Measurements from ENCODE around the gene TRERF1. TPM values are rescaled to one million over a fixed set of nuclear protein-coding genes. Genes with fewer than 3 reads are reported as not detected.

Gene TRERF1
- total and polyA plus RNA-seq, 2 of the 8 experiments (the other 6 are each of a cell fraction or from before 2014, with no cell fraction given), result 10.8 to 21.5 TPM

DNA sequence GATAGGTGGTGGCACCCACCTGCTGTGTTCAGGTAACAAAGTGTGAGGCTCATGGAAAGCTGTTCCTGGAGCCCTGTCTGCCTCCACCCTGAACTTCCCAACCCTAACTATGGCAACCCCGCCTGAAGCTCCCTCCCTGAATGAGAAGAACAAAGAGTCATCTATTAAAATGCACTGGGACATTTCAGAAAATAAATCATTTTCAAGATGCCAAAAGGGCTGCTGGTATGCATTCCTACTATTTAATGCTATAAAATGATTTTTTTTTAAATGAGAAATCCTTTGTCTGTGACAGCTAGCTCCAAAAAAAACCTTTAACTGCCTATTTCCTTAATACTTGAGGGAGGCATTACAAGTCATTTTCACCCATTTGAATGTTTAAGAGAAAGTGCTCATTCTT is 149.7 kb downstream of the TRERF1 start (continued):
- TF ChIP-seq, protein P1, sequence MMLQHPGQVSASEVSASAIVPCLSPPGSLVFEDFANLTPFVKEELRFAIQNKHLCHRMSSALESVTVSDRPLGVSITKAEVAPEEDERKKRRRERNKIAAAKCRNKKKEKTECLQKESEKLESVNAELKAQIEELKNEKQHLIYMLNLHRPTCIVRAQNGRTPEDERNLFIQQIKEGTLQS (IDR thresholded peaks at IDR 0.05; ENCODE audit: insufficient read depth, low read depth, low read length), result no peak
- TF ChIP-seq RXRA (IDR thresholded peaks at IDR 0.05; ENCODE audit: insufficient read depth, low read depth, low read length), result no peak
- no peak for TF ChIP-seq CHD1 (IDR thresholded peaks at IDR 0.05; ENCODE audit: low read depth, low read length)
- no peak for TF ChIP-seq TAF1 (IDR thresholded peaks at IDR 0.05; ENCODE audit: low read depth, low read length)

Measured in H1 (cell line).